NCI-H748 treated with DMSO at 0.1 percent for 48 hours (cell line): ENCODE measurements around the gene RBMXL2.
A peak's percentile ranks its signal among the peaks of the same experiment; 100 is the strongest.

Source experiments
- DNase-seq: peaks from one replicate; lab custom pipeline; 2025; lab: John Stamatoyannopoulos, UW

RBMXL2 gene

GRCh38 chr11:7088921-7089320, at the start of gene RBMXL2:
TSS of gene RBMXL2 (plus strand) at chr11:7088998. CDS start at chr11:7089121, 123 bp downstream.
- DNase-seq, result no peak

GRCh38 chr11:7046474-7047175, 42.2 kb upstream of the RBMXL2 start:
- no peak for DNase-seq

DNA sequence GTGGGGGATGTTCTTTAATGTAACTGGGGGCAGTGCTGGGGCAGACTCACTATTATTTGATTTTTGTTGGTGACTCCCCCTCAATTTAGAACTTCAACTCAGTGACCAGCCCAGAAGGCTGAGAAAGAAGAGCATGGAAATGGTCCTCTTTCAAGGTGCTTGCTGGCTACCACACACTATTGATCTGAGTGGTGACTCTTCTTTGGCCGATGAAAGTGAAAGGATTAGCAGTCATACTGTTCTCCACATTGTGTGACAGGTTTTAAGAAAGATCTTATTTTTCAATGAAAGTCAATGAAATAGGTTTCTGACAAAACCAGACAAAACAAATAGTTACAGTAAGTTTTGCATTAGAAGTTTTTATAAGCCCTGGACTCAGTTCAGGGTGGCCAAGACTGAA, 38.6 kb upstream of the RBMXL2 start:
- DNase-seq, result no peak

GRCh38 chr11:7056828-7057513, 31.8 kb upstream of the RBMXL2 start:
- DNase-seq, result no peak

DNA sequence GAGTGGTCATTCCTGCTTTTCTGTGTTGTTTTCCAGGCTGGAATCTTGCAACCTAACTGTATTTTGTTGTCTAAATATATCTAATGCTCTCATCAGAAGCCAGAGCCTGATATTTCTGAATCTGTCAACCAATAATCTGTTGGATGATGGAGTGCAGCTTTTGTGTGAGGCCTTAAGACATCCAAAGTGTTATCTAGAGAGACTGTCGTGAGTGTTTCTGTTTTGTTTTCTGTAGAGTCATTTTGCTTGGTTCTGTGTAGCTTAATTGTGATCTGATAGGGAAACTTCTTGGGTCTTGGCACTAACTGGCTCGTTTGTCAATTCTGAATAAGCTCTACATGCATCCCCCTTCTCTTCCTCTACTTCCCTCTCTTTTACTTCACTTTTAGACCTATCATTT, 31.2 kb upstream of the RBMXL2 start:
- DNase-seq, result no peak

DNA sequence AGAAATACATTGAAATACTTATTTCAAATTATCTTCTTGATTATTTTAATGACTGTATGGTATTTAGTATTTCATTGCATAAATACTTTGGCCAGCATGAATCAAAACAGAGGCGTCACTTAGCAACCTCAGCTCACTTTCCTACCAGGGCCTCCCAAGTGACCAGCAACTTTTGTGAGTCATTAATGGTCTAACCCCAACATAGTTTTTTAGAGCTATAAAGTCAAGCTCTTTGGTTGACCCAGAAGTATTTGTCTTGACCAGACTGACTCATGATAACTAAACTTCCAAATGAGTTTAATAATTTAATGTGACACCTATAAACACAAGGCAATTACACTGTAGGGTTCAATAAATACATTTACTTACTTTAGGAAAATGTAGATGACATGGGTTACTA, 27.9 kb upstream of the RBMXL2 start:
- DNase-seq, result no peak

GRCh38 chr11:7062534-7062933, 26.3 kb upstream of the RBMXL2 start:
- DNase-seq, result no peak

DNA sequence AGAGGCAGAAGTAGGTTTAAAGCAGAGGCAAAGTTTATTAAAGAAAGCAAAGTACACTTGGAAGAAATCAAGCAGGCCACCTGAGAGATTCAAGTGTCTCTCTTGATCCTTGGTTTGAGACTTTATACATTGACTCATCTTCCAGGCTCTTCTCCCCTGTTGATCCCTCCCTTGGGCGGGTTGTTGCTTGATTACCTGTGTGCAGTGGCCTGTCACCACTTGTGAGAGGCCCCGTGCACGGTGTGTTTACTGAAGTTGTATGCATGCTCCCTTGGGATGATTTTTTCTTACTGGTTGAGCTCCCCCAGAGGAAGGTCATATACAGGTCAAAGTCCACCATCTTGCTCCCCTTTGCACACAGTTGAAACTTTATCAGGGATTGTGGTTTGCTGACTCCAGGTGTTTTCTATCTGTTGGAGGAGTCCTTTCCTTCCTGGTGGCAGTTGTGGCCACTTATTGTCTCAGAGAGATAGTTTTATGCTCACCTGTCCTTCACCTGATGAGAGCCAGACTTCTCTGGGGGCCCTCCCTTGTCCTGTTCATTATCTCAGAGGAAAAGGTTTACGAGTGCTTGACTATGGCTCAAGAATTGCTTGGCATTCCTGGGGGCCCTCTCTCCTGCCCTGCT, 16.3 kb upstream of the RBMXL2 start:
- no peak for DNase-seq

GRCh38 chr11:7077101-7077500, 11.7 kb upstream of the RBMXL2 start:
- no peak for DNase-seq

- no peak for DNase-seq
These were observed 9.2 kb upstream of the RBMXL2 start for GRCh38 chr11:7079545-7080135.

- no peak for DNase-seq
These were observed 7.9 kb upstream of the RBMXL2 start for GRCh38 chr11:7080900-7081299.

- no peak for DNase-seq
These were observed 7.4 kb upstream of the RBMXL2 start for GRCh38 chr11:7081441-7081840.

DNA sequence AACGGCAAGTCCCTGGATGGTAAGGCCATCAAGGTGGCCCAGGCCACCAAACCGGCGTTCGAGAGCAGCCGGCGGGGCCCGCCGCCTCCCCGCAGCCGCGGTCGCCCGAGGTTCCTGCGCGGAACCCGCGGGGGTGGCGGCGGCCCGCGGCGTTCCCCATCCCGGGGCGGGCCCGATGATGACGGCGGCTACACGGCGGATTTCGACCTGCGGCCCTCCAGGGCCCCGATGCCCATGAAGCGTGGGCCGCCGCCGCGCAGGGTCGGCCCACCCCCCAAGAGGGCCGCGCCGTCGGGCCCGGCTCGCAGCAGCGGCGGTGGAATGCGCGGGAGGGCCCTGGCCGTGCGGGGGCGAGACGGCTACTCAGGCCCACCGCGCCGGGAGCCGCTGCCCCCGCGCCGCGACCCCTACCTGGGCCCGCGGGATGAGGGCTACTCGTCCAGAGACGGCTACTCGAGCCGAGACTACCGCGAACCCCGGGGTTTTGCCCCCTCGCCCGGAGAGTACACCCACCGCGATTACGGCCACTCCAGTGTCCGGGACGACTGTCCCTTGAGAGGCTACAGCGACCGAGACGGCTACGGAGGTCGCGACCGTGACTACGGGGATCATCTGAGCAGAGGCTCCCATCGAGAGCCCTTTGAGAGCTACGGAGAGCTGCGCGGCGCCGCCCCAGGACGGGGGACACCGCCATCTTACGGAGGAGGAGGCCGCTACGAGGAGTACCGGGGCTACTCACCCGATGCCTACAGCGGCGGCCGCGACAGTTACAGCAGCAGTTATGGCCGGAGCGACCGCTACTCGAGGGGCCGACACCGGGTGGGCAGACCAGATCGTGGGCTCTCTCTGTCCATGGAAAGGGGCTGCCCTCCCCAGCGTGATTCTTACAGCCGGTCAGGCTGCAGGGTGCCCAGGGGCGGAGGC, 792 bp downstream of the RBMXL2 start:
- DNase-seq, result no peak

GRCh38 chr11:7098235-7098832, 9.5 kb downstream of the RBMXL2 start:
- DNase-seq, result peak; percentile 61

GRCh38 chr11:7115780-7116179, 27.0 kb downstream of the RBMXL2 start:
- DNase-seq, result no peak

DNA sequence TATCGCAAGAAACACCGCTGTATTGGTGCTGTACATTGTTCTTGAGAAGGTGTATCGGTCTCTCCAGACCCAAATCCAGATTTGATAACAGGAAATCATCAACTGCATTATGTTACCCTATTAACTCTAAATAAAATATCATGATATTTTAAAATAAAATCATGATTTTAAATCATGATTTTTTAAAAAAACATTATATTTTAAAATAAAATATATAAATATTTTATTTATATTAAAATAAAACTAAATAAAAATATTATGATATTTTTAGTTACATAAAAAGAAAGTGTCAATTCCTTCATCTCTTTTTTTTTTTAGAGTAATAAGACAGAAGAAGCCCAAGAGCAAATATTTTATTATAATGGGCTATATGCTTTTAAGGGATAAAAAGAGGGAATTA, 27.6 kb downstream of the RBMXL2 start:
- no peak for DNase-seq

- DNase-seq, result no peak
These were observed 49.3 kb downstream of the RBMXL2 start for GRCh38 chr11:7138051-7138450.
